Activated CD8-positive, alpha-beta memory T cell treated with anti-CD3 and anti-CD28 coated beads, Interleukin-2, amount 50 U/mL, for 1 hour (primary cell): Measurements from ENCODE around the gene ZMYND8.
A peak's percentile ranks its signal among the peaks of the same experiment; 100 is the strongest.
"Not testable (repeated sequence)": the region's sequence is repeated elsewhere in the genome, so short reads cannot be mapped to it uniquely, and the experiment has no call there.

ENCODE experiments used
- DNase-seq: peaks from one replicate; pipeline ENCODE4 v3.0.0-alpha.2; 2020; ENCODE audit errors: extremely low read depth

ZMYND8 gene

GRCh38 chr20:47370850-47371782, 14.6 kb upstream of the ZMYND8 start:
- DNase-seq = no peak

- DNase-seq = no peak
Measured at GRCh38 chr20:47370214-47370613, 13.7 kb upstream of the ZMYND8 start.

- no peak for DNase-seq
Measured at GRCh38 chr20:47368301-47368700, 11.8 kb upstream of the ZMYND8 start.

- DNase-seq = not testable (repeated sequence)
Measured at GRCh38 chr20:47366301-47366700, 9.8 kb upstream of the ZMYND8 start.

- DNase-seq = no peak
Measured at GRCh38 chr20:47365023-47365764, 8.7 kb upstream of the ZMYND8 start.

- DNase-seq = no peak
Measured at GRCh38 chr20:47362361-47363219, 6.1 kb upstream of the ZMYND8 start.

- DNase-seq = no peak
Measured at GRCh38 chr20:47361057-47361915, 4.8 kb upstream of the ZMYND8 start.

- no peak for DNase-seq
Measured at GRCh38 chr20:47360297-47361056, 4.0 kb upstream of the ZMYND8 start.

GRCh38 chr20:47359530-47360296, 3.2 kb upstream of the ZMYND8 start:
- DNase-seq = no peak

- no peak for DNase-seq
Measured at GRCh38 chr20:47358672-47359529, 2.4 kb upstream of the ZMYND8 start.

GRCh38 chr20:47358039-47358671, 1.7 kb upstream of the ZMYND8 start:
- no peak for DNase-seq

GRCh38 chr20:47357296-47358038, 968 bp upstream of the ZMYND8 start:
- peak; percentile 18 for DNase-seq

- no peak for DNase-seq
Measured at GRCh38 chr20:47356220-47356525, 326 bp downstream of the ZMYND8 start.

GRCh38 chr20:47355489-47356219, 845 bp downstream of the ZMYND8 start:
- DNase-seq = no peak

- DNase-seq = no peak
Measured at GRCh38 chr20:47354714-47355488, 1.6 kb downstream of the ZMYND8 start.

- DNase-seq = no peak
Measured at GRCh38 chr20:47354464-47354713, 2.1 kb downstream of the ZMYND8 start.
